GM19099 (cell line): Measurements from ENCODE around the gene VWC2L.

Experiments used
- POLR2A ChIP-seq: IDR thresholded peaks from 3 replicates; pipeline ENCODE4 v1.6.1; 2011; ENCODE audit warnings: low read depth; ENCODE audit not compliant: insufficient read length; ENCODE audit errors: extremely low read depth

VWC2L gene

DNA sequence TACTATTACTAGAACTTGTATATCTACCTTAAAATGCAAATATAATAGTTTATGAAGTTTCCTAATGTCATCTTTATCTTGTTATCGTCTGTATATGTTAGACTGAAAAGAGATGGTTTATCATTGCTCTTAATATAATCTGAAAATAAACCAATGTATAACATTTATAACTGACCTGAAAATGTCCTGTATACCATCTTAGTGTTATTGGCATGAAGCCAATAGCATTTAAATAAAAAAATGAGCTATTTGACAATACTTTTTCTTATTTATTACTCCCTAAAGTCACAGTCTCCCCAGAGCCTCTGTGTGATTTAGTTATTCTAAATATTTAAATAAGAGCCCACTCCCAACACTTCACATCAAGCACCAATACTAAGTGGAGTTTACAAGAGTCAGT lies 1.8 kb downstream of the VWC2L start:
- TF ChIP-seq POLR2A = no peak

DNA sequence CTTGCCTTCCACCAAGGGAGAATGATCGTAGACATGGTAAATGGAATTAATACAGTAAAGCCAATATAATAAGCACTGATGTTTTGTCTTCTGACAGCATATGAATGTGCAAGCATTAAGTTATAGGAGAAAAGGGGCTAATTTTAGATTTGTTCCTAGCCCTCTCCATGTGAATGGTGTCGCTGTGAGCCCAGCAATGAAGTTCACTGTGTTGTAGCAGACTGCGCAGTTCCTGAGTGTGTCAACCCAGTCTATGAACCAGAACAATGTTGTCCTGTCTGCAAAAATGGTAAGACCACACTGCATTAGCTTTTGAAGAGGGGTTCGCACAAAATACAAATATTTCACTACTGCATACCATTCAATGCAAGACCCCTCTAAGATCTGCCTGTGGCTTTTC lies 25.6 kb downstream of the VWC2L start:
- no peak for TF ChIP-seq POLR2A

DNA sequence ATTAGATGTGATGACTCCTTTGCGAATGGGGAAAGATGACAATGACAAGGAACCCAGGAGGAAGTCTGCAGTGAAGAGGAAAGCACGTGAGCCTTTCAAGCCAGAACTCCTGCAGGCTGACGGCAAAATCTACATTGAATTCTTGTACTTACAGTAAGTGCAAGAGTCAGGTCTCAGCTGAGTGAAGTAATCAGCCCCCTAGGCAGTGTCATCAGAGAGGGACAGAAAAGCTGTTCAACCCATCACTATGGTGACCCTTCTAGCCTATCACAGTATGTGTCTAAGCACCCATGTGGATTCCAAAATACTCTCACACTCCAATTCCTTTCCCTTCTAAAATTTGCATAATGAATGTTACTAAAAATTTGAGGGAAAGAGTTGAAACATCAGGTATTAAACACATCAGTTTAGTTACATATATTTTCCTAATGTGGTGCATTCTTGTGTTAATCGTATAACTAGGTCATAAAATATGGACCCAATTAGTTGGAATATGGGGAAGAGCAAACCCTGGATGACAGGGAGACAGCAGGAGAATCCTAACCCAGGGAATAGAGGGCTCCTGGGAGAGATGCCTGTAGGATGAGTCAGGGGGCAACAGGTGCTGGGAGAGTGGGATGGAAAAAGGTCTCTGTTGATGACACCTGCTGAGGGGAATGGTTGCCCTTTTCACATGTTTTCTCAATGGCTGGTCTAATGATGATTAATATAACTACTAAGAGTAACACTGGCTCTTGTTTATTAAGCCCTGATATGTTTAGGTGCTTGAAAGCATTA lies 39.5 kb downstream of the VWC2L start:
- no peak for TF ChIP-seq POLR2A

DNA sequence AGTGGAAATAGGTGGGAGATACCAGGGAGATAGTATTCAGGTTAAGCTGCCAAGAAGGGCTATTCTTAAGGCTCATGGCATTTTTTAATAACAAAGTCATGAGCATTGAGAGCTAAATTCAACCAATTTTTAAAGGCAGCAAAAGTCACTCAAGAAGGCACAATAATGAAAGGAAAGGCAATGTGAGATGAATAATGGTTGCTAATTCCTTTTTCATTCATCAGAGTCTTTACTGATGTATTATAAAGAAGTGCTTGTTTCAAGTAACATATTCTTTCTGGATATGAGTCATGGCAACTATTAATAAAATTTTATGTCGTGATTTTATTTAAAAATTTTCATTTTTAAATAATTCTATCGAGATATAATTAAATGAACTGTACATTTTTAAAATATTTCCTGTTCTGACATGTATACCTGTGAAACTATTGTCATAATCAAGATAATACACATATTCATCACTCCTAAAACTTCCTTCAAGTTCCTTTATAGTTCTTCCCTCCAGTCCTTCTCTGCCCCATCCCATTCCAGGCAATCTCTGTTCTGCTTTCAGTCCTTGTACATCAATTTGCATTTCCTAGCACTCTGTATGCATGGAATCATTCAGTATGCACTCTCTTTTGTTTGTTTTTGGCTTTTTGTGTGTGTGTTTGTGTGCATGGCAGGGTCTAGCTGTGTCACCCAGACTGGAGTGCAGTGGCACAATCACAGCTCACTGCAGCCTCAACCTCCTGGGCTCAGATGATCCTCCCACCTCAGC lies 40.8 kb downstream of the VWC2L start:
- no peak for TF ChIP-seq POLR2A

DNA sequence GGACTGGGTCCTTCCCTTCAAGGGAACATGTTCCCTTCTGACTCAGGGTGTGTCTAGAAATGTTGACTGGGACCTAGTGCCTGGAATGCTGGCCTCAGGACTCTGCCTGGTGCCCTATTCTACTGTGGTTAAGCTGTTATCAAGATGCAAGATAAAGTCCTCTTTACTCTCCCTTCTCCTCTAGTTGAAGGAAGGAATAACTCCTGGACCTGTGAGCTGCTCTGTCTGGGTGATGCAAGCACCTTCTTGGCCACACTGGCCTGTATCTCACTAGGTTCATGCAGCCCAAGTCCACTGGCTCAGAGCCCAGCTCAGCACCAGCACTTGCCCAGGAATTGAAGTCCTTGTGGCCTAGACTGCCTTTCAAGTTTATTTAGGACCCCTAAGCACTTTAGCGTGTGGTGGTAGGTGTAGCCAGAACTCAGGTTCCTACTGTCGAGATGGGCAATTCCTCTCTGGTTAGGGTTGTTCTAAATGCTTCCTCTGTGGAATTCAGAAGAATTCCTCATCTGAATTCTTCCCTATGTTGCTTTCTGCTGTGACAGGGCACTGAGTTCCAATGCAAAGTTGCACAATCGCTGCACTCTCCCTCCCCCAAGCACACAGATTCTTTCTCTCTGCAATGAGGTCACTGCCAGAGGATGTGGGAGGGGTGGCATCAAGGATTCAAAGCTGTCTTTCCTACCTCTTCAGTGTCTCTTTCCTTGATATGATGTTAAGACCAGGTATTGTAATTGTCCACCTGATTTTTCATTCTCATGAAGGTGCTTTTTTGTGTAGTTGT lies 54.7 kb downstream of the VWC2L start:
- TF ChIP-seq POLR2A = no peak

DNA sequence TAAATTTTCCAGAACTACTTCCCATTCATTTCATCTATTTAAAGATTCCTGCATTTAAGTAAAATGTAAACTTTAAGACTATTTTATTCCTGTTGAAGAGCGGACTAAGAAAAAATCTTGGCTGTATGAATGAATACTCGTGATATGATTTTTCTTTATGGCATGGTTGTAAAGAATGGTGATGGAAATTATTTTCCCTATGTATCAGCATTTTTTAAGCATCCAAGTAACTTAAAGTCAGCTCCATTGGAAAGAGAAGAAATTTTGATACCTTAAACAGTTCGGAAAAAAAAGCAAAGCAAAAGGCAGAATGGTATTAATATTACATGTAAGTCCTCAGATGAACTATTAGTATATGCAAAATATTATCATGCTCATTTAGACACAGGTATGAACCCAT lies 58.9 kb downstream of the VWC2L start:
- no peak for TF ChIP-seq POLR2A

DNA sequence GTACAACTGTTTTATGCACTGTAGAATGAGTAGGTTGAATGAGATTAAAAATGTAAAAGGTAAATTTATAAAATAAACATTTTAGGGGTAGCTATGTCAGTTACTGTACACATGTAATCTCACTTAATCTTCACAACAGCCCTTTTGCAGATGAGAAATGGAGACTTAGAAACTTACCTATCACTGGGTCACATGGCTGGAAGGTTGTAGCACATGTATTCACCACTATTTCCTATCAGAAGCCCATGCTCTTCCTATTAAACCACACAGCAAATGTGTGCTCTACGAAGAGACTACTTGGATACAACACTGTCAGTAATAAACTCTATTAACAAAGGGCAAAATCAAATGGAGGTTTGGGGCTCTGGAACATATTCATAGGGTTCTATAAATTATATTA lies 60.5 kb downstream of the VWC2L start:
- TF ChIP-seq POLR2A = no peak

DNA sequence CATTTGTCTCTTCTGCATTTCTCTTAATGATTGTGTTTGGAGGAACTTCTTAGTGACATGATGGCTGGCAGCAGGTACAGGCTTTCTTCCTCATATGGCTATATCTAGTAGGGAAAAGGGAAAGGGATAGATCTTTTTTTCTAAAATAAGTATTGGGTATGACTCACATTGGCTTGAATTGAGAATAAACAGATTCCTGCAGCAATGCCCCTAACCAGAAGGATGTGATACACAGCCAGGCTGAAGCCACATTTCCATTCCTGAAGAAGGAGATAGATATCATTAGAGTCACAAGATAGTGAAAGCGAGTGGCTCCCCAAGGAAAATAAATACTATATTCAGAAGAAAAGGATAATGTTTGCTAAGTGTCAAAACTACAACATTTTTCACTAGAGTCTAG lies 61.1 kb downstream of the VWC2L start:
- TF ChIP-seq POLR2A = no peak

DNA sequence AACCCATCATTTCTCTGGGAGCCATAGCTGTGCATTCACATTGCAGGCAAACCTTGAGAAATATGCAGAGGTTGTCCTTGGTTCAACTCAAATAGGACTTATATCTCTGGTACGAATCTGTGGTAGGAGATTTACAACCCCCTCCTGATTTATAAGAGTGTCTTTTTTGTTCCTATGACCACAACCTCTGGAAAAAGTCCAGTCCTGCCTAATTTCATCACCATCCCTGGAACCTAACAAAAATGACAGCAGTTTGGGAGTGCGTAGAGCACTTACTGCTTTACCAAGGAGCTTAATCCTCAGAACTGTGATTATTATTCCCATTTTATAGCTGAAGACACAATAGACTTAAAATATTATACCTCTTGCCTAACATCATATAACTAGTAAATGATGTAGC lies 66.5 kb downstream of the VWC2L start:
- TF ChIP-seq POLR2A = no peak

DNA sequence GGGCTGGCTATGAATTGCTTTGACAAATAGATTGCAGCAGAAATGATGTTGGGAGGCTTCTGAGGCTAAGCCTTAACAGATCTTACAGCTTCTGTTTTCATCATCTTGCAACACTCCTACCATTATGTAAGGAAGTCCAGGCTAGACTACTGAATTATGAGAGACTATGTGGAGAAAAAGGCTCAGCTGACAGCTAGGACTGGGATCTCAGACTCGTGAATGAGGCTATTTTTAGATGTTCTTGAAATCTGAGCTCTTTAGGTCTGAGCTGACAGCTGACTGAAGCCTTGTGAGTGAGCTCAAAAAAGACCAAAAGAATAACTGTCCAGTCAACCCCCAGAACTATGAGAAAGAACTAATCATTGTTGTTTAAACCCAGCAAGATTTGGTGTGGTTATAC lies 70.3 kb downstream of the VWC2L start:
- TF ChIP-seq POLR2A = no peak

DNA sequence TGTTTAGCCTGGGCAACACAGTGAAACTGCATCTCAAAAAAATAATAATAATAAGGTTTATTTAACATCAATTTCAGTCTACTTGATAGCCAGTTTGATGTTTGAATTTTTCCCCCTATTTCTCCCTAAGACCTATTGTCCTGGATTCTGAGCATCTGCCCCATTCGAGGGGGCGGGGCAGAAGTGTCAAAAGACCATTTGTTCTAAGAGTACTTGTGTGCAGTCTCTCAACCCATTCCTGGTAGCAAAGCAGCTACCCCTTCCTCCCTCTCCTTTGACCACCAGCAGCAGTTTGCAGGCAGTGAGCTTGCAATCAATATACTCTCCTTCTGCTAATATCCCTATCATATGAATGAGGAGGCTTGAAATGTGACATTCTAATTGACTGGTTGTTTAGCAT lies 71.9 kb downstream of the VWC2L start:
- TF ChIP-seq POLR2A = no peak

DNA sequence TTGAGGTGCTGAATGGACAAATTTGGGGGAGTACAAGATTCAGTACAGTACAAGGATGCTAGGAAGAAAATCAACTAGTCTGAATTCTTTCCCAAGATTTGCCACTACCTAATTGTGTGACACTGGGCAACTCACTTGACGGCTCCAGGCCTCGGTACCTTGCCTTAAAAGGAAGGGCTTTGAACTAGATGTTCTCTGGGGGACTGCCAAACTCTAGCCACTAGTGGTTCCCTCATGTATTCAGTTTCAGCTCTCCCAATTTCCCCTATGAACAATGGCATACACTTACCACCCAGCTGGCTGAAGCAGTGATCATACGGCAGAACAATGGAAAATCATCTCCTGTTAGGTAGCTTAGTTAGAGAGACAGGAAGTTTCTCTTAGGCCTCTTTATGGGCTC lies 73.4 kb downstream of the VWC2L start:
- TF ChIP-seq POLR2A = no peak

DNA sequence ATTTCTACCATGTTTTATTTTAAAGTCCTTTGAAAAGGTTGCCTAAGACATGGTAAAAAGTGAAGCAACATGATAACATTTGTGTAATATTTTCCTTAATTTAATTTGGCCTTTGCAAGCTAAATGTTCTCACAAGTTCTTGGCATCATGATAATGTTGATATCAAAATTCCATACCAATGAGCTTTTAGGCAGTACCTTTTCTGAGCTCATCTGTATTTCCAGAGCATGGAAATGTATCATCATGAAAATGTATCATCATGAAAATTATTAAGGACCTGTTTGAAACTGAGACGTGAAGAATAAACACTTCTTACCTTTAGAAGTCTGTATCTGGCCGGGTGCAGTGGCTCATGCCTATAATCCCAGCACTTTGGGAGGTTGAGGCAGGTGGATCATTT lies 73.8 kb downstream of the VWC2L start:
- TF ChIP-seq POLR2A = no peak

DNA sequence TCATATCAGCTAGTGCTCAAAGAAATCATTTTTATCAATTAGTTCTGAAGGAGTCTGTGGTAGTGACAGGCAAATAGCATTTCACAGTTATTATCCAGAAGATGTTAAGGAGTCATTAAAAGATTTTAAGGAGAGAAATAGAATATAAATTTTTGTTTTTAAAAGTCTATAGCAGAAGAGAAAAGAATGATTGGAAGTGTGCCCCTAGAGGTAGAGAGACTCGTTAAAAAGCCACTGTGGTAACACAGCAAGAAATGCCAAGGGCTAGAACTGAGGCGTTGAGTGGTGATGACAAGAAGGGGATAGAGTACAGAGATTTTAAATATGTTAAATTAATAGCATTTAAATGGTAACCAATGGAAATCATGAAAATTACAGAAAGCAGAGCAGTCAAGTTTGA lies 78.3 kb downstream of the VWC2L start:
- no peak for TF ChIP-seq POLR2A

DNA sequence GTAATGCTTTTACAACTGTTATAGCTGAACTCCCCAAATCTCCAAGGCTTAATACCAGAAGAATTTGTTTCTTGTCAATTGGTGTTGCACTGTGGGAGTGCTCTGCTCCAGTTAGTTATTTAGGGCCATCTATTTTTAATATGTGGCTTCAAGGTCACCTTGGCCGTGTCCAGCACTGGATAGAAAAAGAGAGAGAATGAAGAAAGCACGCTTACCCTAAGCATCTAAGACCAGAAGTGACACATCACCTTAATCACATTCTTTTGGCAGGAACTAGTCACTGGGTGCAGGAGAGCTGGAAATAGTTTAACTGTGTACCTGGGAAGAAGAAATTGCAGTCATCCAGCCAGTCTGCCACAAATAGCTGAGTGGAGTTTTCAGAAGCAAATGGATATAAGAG lies 78.8 kb downstream of the VWC2L start:
- TF ChIP-seq POLR2A = no peak

DNA sequence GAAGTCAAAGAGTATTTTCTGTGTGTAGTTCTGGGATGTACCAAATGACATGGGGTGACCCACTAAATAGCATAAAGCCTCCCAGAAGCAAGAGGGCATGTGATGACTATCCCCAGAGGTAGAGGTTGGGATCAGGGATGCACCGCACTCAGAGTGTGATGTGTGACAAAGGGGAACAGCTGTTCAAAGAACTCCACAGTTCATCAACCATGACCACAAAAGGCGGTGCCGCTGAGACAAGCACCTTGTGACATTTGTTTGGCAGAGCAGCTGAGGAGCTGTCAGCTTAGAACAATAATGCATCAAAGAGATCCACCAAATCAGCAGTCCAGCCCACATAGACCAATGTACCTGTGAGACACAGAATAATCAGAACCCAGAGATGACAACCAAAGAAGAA lies 81.3 kb downstream of the VWC2L start:
- no peak for TF ChIP-seq POLR2A
